Loucy (cell line): ENCODE results near the gene SNCG.

Experiments
- EZH2phosphoT487 ChIP-seq: fragments of 200-600 bp; IDR thresholded peaks from 2 replicates; pipeline ENCODE4 v1.6.1; 2018; ENCODE audit warnings: antibody characterized with exemption, mild to moderate bottlenecking, moderate library complexity, borderline replicate concordance
- TF ChIP-seq, protein P1 (sequence below): fragments of 200-600 bp; sonication (generic); conservative IDR thresholded peaks from 2 replicates; pipeline ENCODE4 v1.5.1; 2014; ENCODE audit warnings: mild to moderate bottlenecking, antibody characterized with exemption, low read length

DNA sequence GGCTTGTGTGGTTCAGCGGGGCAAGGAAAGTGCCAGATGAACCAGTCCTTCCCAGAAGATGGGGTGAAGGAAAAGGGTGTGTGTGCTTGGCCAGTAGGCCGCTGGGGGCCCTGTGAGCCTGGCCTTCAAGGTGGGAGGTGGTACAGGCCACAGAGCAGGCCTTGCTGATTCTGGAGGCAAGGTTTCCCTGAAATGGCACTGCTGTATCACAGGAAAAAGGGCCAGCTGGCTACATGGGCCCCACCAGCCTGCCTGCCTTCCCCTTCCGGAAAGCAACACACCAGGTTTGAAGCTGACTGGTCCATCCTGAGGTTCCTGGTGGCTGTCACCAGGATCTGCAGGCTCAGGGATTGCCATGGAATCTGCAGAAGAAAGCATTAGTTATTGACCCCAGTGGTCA lies 13.5 kb upstream of the SNCG start:
- TF ChIP-seq, protein P1, sequence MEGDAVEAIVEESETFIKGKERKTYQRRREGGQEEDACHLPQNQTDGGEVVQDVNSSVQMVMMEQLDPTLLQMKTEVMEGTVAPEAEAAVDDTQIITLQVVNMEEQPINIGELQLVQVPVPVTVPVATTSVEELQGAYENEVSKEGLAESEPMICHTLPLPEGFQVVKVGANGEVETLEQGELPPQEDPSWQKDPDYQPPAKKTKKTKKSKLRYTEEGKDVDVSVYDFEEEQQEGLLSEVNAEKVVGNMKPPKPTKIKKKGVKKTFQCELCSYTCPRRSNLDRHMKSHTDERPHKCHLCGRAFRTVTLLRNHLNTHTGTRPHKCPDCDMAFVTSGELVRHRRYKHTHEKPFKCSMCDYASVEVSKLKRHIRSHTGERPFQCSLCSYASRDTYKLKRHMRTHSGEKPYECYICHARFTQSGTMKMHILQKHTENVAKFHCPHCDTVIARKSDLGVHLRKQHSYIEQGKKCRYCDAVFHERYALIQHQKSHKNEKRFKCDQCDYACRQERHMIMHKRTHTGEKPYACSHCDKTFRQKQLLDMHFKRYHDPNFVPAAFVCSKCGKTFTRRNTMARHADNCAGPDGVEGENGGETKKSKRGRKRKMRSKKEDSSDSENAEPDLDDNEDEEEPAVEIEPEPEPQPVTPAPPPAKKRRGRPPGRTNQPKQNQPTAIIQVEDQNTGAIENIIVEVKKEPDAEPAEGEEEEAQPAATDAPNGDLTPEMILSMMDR, result no peak
- TF ChIP-seq EZH2phosphoT487, result no peak
